ENCODE data around the gene FLOT1. TPM values are rescaled to one million over a fixed set of nuclear protein-coding genes. Genes with fewer than 3 reads are reported as not detected.

The FLOT1 gene
- total RNA-seq, 1 experiment from 2014 or later: 110 TPM

Other genes starting within 250 kb of the FLOT1 start
- gene GNL1, start 186.2 kb downstream of the FLOT1 start, total RNA-seq (2021): 69.1 to 85.7 TPM (median 72.8 TPM) in 3 replicates
- 10.1 to 13.1 TPM (median 10.8 TPM) in 3 replicates for gene PRR3, start 185.4 kb downstream of the FLOT1 start, total RNA-seq (2021)
- 98.7 to 102 TPM (median 101 TPM) in 3 replicates for gene ABCF1, start 171.2 kb downstream of the FLOT1 start, total RNA-seq (2021)
- gene PPP1R10, start 125.4 kb downstream of the FLOT1 start, total RNA-seq (2021): 83.1 to 90.5 TPM (median 85.5 TPM) in 3 replicates
- 56.4 to 67.8 TPM (median 57.6 TPM) in 3 replicates for gene MRPS18B, start 124.8 kb downstream of the FLOT1 start, total RNA-seq (2021)
- gene ATAT1, start 115.8 kb downstream of the FLOT1 start, total RNA-seq (2021): 19.3 to 21.7 TPM (median 20.3 TPM) in 3 replicates
- 21.8 to 26.5 TPM (median 25.5 TPM) in 3 replicates for gene C6orf136, start 95.6 kb downstream of the FLOT1 start, total RNA-seq (2021)
- gene DHX16, start 69.7 kb downstream of the FLOT1 start, total RNA-seq (2021): 27.3 to 32.2 TPM (median 30.6 TPM) in 3 replicates
- 25.6 to 36.5 TPM (median 26.2 TPM) in 3 replicates for gene PPP1R18, start 56.0 kb downstream of the FLOT1 start, total RNA-seq (2021)
- 31.2 to 33.3 TPM (median 31.3 TPM) in 3 replicates for gene NRM, start 51.7 kb downstream of the FLOT1 start, total RNA-seq (2021)
- 95.9 to 100 TPM (median 97.9 TPM) in 3 replicates for gene MDC1, start 25.4 kb downstream of the FLOT1 start, total RNA-seq (2021)
- 1,503 to 1,570 TPM (median 1,542 TPM) in 3 replicates for gene TUBB, start 22.3 kb downstream of the FLOT1 start, total RNA-seq (2021)
- 61.2 to 82.4 TPM (median 61.5 TPM) in 3 replicates for gene IER3, start 1.9 kb upstream of the FLOT1 start, total RNA-seq (2021)
- 195 to 230 TPM (median 203 TPM) in 3 replicates for gene DDR1, start 141.8 kb upstream of the FLOT1 start, total RNA-seq (2021)
- gene GTF2H4, start 165.5 kb upstream of the FLOT1 start, total RNA-seq (2021): 46.2 to 49.7 TPM (median 49.2 TPM) in 3 replicates
- gene VARS2, start 171.6 kb upstream of the FLOT1 start, total RNA-seq (2021): 65.6 to 74.1 TPM (median 69.9 TPM) in 3 replicates
- gene SFTA2, start 189.5 kb upstream of the FLOT1 start, total RNA-seq (2021): 0.66 to 0.80 TPM in 2 of 3 replicates, not detected in the other
- gene MUCL3, start 198.3 kb upstream of the FLOT1 start, total RNA-seq (2021): 0.15 to 0.21 TPM (median 0.18 TPM) in 3 replicates
- not detected in 3 replicates for gene MUC21, start 241.0 kb upstream of the FLOT1 start, total RNA-seq (2021)

Measured in WTC11 (cell line).